ENCODE data around the gene N4BP2. TPM values are rescaled to one million over a fixed set of nuclear protein-coding genes. Genes with fewer than 3 reads are reported as not detected.

N4BP2 gene
- total RNA-seq, 1 experiment from 2014 or later: 8.5 TPM

DNA sequence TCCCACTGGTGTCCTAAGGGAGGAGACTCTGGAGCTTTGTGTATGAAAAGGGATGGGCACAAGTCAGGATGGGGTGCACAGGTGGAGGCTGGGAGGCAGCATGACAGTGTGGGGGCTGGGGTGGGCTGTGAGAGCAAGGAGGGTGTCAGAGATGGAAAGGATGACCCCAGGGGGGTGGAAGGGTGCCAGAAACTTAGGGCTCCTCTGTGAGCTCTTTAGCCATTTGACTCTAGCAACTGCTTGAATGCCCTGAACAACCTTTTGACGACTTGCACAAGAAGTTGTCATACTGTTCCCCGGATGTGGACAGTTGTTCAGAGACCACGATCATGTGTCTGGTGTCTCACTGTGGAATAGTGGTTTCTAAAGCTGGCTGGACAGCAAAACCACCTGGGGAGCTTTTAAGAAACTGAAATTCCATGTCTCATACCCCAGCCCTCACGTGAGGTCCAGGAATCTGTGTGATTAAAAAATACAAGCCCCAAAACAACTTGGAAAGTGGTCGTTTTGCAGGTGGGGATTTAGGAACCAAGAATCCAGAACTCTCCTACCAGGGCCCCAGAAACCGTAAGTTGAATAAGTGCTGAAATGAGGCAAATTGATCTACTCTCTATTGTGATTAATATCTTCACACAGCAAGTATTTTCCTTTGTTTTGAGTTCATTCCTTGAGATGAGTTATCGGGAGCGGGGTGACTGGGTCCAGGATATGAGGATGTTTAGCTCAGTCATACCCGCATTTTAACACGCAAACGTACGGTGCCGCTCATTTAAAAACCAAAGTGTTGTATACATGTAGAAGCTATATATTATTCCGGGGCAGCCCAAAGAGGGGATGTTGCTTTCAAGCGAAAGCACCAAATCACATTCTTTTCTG, 143.6 kb downstream of the N4BP2 start:
- no TSS peak for BruUV-seq (replicated peaks)
- ATAC-seq (no peak), DNase-seq (ENCODE audit: low read depth, low spot score) (no peak)
- no peak for TF ChIP-seq POLR2AphosphoS5 (IDR thresholded peaks at IDR 0.05; ENCODE audit: low read depth, low read length)
- no peak for TF ChIP-seq TCF7L2 (IDR thresholded peaks at IDR 0.05; ENCODE audit: low read depth, low read length)
- in situ Hi-C loops (cut with HindIII; ENCODE audit: low pct_unique_long_range_greater_than_20kb, low sequenced_read_pairs) (no loop called here), intact Hi-C loops (cut with micrococcal nuclease; ENCODE audit: unreplicated experiment) (no loop called here)
- CTCF ChIA-PET: no interaction called here
- H3K27ac ChIP-seq (ENCODE audit: low read length): peak overlapping the region; percentile 77
- no peak overlapping the region for H3K4me3 ChIP-seq (ENCODE audit: low read depth in 2 of 2, low read length in 2 of 2)
- H3K36me3 ChIP-seq (ENCODE audit: control insufficient read depth, insufficient read depth, low read length): no peaks in the 10 kb centered on the region
- H3K9me3 ChIP-seq (ENCODE audit: control insufficient read depth, insufficient read depth, low read depth, low read length): no peaks in the 10 kb centered on the region
- H3K4me1 ChIP-seq (ENCODE audit: control insufficient read depth, insufficient read depth, low read length): peaks cover 5% of the 10 kb centered on the region
- H3K27me3 ChIP-seq (ENCODE audit: control insufficient read depth, insufficient read depth, low read length): no peaks in the 10 kb centered on the region
- POLR2A ChIA-PET: no interaction called here

DNA sequence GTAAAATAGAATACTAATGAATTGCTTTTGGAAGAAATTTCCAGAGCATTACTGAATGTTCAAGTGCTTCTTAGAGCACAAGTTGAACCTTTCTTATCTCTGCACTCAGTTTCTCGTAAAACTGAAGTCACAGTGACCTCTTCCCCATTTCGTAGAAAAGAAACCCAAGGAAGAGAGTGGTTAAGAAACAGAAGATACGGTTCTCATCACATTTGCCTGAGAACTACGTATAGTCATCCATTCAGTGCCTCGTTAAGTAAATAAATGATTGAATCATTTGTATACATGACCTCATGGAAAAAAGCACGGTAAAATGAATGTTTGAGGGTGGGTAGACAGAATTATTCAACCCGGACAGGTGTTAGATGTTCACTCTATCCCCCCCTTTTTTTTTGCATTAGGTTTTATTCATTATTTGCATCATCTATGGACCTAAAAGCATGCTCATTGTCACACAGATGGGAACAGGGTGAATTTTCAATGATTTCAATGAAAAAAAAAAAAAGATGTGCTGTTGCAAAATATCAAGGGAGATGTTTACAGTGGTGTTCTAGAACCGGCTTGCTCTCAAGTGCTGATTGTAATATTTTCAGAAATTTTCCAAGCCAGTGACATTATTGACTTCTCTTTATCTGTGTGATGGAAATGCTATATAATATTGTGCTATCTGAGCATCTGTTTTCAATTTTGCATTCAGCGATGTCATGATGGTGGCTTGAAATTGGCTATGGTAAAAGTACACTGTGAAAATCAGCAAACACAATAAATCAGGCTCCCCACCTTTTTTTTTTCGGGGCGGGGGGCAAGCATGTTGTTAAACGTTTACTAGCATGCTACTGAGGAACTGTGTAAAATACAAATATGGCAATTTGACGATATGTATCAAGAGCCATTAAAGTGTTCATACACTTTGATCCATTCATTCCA, 144.5 kb downstream of the N4BP2 start:
- Histone ChIP-seq H3K4me1 (ENCODE audit: control insufficient read depth, insufficient read depth, low read length) (peaks cover 5% of the 10 kb centered on the region), H3K4me3 (ENCODE audit: low read depth in 2 of 2, low read length in 2 of 2) (no peak overlapping the region), H3K27me3 (ENCODE audit: control insufficient read depth, insufficient read depth, low read length) (no peaks in the 10 kb centered on the region), H3K27ac (ENCODE audit: low read length) (peak overlapping the region; percentile 77), H3K36me3 (ENCODE audit: control insufficient read depth, insufficient read depth, low read length) (no peaks in the 10 kb centered on the region), H3K9me3 (ENCODE audit: control insufficient read depth, insufficient read depth, low read depth, low read length) (no peaks in the 10 kb centered on the region)
- in situ Hi-C loops (cut with HindIII; ENCODE audit: low pct_unique_long_range_greater_than_20kb, low sequenced_read_pairs) (no loop called here), intact Hi-C loops (cut with micrococcal nuclease; ENCODE audit: unreplicated experiment) (no loop called here)
- ATAC-seq (0 out of 2 replicates have a peak, but pooled peaks have one; percentile 53), DNase-seq (ENCODE audit: low read depth, low spot score) (no peak)
- CTCF ChIA-PET: no interaction called here
- BruUV-seq (replicated peaks): no TSS peak
- POLR2A ChIA-PET: no interaction called here
- TF ChIP-seq, protein P1, sequence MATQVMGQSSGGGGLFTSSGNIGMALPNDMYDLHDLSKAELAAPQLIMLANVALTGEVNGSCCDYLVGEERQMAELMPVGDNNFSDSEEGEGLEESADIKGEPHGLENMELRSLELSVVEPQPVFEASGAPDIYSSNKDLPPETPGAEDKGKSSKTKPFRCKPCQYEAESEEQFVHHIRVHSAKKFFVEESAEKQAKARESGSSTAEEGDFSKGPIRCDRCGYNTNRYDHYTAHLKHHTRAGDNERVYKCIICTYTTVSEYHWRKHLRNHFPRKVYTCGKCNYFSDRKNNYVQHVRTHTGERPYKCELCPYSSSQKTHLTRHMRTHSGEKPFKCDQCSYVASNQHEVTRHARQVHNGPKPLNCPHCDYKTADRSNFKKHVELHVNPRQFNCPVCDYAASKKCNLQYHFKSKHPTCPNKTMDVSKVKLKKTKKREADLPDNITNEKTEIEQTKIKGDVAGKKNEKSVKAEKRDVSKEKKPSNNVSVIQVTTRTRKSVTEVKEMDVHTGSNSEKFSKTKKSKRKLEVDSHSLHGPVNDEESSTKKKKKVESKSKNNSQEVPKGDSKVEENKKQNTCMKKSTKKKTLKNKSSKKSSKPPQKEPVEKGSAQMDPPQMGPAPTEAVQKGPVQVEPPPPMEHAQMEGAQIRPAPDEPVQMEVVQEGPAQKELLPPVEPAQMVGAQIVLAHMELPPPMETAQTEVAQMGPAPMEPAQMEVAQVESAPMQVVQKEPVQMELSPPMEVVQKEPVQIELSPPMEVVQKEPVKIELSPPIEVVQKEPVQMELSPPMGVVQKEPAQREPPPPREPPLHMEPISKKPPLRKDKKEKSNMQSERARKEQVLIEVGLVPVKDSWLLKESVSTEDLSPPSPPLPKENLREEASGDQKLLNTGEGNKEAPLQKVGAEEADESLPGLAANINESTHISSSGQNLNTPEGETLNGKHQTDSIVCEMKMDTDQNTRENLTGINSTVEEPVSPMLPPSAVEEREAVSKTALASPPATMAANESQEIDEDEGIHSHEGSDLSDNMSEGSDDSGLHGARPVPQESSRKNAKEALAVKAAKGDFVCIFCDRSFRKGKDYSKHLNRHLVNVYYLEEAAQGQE (IDR thresholded peaks at IDR 0.05; ENCODE audit: insufficient read depth in 1 of 2, low read depth in 2 of 2, low read length in 1 of 2): no peak
- no peak for TF ChIP-seq TCF7L2 (IDR thresholded peaks at IDR 0.05; ENCODE audit: low read depth, low read length)
- TF ChIP-seq, protein P2, sequence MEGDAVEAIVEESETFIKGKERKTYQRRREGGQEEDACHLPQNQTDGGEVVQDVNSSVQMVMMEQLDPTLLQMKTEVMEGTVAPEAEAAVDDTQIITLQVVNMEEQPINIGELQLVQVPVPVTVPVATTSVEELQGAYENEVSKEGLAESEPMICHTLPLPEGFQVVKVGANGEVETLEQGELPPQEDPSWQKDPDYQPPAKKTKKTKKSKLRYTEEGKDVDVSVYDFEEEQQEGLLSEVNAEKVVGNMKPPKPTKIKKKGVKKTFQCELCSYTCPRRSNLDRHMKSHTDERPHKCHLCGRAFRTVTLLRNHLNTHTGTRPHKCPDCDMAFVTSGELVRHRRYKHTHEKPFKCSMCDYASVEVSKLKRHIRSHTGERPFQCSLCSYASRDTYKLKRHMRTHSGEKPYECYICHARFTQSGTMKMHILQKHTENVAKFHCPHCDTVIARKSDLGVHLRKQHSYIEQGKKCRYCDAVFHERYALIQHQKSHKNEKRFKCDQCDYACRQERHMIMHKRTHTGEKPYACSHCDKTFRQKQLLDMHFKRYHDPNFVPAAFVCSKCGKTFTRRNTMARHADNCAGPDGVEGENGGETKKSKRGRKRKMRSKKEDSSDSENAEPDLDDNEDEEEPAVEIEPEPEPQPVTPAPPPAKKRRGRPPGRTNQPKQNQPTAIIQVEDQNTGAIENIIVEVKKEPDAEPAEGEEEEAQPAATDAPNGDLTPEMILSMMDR (IDR thresholded peaks at IDR 0.05): no peak
- TF ChIP-seq SIN3A (IDR thresholded peaks at IDR 0.05; ENCODE audit: borderline replicate concordance, insufficient read depth, low read depth, low read length): no peak
- TF ChIP-seq POLR2AphosphoS5 (IDR thresholded peaks at IDR 0.05; ENCODE audit: low read depth, low read length): no peak
